Left renal cortex interstitium (tissue), 4 donors: ENCODE measurements around the gene CDC42EP3. TPM values are rescaled to one million over a fixed set of nuclear protein-coding genes. Genes with fewer than 3 reads are reported as not detected.

Experiments
- DNase-seq, 4 donors: peaks; one replicate each; pipeline ENCODE4 v3.0.0-alpha.2; 2013; ENCODE audit warnings: low read depth in 4 of 4, low spot score in 2 of 4, missing footprints in 1 of 4
- polyA plus RNA-seq, 4 donors: library from polyadenylated mRNA; unstranded; fragments of 120-200 nt; gene quantifications; one replicate each; pipeline ENCODE4 v1.2.1, GENCODE V29; 2013; ENCODE audit not compliant: insufficient read length in 4 of 4

Gene CDC42EP3
- polyA plus RNA-seq, 4 donors, result 47.4 to 64.8 (median 57.5) TPM

DNA sequence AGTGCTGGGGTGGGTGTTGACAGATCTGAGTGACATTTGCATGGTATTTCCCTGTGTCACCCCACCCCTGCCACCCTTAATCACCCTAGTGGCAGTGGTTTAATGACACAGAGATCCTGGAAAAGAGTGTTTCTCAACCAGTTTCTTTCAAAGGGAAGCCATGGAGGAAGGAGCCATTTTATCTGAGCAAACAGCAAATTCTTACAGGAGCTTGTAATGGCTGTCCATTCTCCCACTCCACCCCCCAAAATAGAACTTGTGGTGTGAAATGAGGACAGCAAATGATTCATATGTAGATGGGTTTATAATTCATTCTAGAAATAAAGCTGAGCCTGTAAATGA is 51.5 kb downstream of the CDC42EP3 start:
- DNase-seq, result no peak

DNA sequence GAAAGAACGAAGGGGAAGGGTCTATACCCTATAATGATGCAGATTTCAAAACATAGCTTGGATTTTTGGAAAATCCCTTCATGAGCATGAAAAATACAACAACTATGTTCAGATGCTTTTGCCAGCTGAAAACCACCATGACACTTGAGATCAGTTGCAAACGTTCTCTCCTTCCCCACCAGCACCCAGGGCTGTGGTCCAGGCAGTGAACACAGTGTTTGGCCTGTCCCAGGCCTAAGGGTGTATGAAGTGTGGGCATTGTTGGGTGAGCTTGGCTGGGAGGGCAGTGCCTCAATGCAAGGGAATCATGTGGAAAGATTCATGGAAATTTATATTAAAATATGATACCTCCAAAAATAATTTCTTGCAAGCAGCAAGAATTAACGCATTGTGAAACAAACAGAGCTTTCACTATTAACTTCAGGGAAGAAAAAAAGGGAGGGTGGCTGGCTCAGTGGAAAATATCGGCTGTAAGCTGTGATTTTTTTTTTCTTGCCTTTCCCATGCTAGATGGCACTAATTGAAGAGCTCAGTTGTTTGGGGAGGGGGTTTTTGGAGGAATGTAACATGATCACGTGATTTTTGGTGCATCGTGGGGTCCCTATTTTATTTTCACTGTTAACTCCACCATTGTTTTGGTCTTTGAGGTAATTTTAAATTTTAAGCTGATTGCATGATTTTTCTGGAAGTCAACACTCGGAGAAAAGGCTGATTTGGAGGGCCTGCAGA is 52.0 kb downstream of the CDC42EP3 start:
- DNase-seq, result no peak

DNA sequence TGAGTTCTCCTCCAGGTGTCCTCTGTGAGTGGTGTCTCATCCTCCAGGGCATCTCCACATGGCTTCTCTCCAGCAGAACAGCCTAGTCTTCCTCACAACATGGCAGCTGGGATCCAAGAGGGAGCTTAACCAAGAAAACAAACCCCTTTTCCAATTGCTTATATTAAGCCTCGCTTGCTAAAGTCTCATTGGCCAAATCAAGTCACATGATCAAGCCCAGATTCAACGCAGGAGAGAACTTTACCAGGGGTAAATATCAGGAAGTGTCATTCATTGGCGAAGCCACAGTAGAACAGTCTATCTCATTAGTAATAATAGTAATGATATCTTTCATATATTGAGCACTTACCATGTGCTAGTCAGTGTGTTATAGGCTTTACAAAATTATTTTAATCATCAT is 53.1 kb downstream of the CDC42EP3 start:
- DNase-seq, result no peak

DNA sequence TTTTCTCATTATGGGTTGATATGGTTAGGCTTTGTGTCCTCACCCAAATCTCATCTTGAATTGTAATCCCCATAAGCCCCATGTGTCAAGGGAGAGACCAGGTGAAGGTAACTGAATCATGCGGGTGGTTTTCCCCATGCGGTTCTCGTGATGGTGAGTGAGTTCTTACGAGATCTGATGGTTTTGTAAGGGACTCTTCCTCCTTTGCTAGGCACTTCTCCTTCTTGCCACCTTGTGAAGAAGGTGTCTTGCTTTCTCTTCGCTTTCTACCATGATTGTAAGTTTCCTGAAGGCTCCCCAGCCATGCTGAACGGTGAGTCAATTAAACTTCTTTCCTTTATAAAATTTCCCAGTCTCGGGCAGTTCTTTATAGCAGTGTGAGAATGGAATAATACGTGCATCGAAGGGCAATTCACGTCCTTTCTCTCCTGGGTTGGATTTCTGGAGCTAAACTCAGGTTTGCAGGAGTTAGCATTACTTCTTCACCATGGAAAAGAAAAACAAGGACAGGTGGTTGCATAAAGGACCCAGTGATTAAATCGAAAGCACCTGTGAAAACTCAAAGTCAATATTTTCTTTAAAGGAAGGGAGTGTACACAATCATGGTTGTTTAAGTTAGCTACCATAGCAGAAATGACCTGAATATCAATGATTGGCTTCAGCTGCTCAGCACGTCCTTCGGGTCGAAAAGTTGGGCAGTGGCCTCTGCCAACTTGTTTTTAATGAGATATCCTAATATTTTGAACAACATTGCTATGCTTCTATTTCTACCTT is 54.1 kb downstream of the CDC42EP3 start:
- DNase-seq, result no peak

DNA sequence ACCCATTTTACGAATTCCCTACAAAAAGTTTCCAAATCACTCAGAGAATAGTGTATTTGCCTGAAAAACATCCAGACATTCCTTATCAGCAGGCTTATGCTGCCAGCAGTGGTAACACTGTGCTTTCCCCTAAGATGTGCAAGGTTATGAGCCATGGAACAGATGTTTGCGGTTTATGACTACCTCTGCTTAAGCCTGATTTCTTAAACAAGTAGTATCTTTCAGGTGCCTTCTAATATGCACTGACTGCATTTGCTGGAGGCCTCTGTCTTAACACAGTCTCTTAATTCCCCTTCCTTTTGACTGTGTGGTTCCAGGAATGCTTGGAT is 54.8 kb downstream of the CDC42EP3 start:
- no peak for DNase-seq

DNA sequence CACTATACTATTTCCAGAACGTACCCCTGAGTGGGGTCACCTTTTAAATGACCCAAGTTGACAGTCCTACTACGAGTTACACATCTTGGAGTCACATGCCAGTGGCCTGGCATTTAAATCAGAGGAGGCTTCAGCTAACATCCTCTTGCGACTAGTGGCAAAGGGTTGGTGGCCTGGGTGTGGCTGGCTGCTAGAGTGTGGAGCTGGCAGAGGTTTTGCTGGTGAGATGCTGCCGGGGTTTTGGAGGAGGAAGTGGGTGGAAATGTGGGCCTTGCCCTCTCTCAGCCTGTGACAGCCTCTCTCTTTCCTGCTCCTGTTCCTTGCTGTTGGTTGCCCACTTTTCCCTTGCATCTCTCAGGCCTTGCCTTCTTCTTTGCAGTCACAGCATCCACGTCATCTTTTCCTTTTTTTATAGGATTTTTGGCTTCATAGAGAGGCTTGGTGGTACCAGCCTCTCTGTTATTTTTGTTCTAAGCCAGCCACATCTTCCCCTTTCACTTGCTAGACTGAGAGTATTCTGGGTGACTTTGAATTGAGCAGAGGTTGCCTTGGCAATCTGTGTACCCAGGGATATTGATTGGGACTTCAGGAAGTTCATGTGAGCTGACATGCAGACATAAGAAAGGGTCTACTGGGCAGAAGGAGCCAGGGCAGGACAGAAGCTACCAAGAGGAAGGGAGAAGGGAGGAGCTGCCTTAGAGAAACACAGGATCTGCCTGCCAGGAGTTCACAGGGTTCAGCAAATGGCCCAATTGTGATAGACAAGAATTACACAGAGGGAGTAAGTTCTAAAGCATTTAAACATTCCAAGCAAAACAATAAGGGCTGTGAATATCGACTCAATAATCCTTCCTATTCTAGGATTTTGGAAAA is 55.4 kb downstream of the CDC42EP3 start:
- DNase-seq, result no peak

DNA sequence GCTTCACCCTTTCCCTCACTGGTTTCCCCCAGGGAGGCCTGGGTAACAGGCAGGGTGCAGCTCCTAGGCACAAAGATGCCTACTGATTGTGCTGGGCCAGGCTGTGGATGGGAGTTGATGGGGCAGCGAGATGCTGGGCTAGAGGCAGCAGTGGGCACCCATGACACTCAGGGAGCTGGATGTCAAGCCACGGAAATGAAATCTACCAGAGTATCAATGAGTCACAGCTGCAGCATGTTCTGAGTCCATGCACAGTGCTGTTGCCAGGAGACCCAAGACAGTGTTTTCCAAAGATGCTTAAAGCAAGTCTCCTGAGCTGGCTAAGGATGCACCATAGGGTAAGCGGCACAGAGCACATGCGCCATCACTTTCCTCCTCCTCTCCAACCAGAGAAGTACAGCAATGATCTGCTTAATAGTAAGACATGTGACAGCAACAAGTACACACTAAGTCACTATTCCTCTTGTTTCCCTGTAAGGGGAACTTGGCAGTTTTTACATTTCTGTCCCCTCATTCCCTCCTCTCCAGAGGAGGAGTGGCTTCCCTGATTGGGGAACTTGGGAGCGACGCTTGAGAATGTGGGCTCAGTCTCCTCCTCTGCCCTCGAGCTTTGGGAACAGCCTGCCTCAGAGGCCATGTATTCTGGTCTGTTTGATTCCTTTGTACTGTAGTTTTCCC is 57.2 kb downstream of the CDC42EP3 start:
- no peak for DNase-seq

DNA sequence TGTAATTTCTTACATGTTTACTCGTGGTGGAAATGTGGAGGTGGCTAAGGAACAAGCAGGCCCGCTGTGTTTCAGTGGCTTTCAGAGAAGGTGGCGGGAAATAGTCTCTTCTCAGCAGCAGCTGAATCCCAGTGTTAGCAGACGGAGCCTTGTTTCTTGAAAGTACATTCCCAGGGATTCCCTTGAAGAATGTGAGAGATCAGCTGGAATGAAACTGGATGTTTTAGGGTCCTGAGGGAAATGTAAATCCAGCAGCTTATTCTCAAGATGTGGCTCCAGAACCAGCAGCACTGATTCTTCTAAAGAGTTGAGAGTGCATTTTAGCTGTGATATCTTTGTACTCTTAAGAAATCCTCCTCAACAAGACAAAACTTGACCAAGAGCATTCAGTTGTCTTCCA is 59.1 kb downstream of the CDC42EP3 start:
- no peak for DNase-seq

DNA sequence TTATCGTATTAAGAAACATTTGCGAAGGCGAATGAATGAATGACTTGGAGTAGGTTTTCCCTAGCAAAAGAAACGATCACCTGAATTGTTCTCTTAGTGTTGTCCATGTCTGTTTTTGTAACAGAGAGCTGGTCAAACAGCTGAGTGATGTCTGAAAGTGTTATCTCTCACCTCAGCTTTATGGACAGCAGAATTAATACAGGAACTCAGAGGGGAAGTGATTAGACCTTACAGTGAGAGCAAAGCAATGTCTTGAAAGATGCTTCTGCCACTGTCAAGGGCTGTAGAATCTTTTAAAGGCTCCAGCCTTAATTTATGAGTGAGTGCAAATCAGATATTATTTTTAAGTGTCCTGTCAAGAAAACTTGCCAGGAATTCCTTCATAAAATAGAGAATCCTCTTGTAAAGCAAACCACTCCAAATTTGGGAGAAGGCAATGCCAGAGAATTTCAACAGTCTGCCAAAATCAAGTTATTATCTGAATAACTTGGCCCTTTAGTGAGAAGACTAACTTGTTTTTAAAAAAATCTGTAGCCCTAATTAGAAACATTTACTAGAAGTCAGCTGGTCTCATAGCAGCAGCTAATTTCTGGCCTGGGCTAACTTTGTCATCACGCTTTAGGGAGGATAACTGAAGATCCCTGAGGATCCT is 60.7 kb downstream of the CDC42EP3 start:
- no peak for DNase-seq

DNA sequence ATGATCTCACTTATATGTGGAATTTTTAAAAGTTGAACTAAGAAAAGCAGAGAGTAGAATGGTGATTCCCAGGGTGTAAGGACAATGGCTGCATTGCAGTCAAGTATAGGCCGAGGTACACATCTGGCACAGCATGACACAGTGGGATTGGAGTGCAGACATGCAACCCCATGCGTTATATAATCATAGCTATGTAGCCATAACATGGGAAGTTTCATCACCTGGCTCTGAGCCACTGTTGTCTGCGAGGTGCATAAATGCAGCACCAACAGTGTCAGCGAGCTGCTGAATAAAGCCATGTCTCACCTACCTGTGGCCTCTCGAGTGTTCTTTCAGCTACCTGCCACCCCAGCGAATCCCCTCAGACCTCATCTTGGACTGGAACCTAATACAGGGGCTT is 61.7 kb downstream of the CDC42EP3 start:
- no peak for DNase-seq

DNA sequence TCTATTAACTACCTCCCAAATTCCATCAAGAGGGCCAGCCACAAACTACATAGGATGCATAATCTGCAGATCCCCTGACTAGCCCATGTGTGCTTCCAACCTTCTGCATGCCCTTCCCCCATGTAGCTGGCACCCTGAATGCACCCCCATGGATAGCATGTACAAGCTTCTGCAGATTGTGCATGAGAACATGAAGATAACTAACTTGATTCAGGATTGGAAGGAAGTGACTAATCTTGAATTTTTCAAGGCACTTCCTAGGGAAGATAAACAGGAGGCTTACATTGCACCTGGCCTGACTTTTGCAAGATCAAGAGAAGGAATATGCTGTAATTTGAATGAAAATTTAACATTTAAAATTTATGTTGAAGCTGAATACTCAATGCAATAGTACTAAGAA is 66.7 kb downstream of the CDC42EP3 start:
- no peak for DNase-seq

DNA sequence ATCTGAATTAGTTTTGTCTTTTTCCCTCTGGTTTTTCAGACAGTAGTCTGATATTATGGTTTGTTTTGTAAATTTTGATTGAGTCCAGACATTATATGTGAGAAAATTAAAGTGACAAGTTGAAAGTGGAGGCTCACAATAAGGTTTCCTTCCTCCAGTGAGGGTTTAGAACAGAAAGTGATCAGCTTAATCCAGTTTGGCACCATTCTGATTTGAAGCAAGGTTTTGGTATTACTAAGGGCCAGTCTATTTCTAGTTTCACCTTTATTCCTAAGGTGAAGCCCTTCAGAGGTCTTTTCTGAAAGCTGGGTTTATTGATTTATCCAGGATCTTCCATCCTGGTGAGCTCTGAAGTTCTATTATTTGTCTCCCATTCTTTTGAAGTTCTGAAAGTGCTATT is 68.7 kb downstream of the CDC42EP3 start:
- DNase-seq, result no peak

DNA sequence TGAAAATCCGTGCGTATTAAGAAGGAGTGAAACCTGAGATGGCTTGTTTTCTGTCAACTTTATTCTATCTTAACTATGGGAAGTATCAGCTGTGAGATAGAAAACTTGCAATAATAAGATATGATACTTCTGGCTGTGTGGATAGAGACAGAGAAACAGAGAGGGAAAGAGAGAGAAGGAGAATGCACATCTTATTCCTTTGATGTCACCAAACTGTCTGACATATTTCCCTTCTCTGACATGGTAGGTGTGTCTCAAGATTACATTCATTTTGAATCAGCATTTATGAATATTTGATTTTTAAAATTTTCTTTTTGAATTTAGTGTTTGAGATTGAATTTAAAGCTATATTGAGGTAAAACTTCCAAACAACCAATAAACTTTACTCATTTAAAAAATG is 69.4 kb downstream of the CDC42EP3 start:
- DNase-seq, result no peak

DNA sequence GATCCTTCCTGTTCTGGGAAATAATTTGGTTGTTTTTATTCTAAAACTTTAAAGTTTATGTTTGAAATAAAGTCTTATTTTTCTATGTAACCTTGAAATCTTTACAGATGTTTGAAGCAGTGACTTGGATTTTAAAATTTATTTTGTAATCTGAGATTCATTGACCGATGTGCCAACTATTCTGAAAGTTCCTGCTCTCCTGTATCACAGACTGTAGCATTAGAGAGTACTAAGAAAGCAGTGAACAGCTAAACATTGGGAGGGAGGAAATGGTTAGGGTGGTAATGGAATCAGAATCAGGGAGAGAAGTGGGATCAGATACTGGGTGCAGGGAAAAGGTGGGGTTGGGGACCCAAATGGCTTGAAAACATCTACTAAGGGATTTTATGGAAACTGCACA is 69.9 kb downstream of the CDC42EP3 start:
- DNase-seq, result no peak

DNA sequence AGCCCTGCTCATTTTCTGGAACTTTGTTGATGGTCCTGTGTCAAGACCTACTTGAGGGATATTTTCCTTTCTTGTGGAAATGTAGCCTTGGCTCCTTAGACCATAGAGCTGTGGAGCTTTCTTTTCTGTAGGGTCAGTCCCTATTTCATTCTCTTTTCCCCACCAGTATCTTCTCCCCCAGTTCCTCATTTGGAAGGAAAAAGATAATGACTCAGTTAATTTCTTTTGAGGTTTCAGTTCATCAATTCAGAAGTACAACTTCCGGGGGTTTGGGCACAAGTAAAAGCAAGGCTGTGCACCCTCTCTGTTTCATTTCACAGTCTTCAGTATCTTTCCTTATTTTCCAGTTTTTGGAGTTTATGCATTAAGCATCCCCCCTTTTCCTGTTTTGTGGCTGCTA is 70.7 kb downstream of the CDC42EP3 start:
- DNase-seq, result no peak

DNA sequence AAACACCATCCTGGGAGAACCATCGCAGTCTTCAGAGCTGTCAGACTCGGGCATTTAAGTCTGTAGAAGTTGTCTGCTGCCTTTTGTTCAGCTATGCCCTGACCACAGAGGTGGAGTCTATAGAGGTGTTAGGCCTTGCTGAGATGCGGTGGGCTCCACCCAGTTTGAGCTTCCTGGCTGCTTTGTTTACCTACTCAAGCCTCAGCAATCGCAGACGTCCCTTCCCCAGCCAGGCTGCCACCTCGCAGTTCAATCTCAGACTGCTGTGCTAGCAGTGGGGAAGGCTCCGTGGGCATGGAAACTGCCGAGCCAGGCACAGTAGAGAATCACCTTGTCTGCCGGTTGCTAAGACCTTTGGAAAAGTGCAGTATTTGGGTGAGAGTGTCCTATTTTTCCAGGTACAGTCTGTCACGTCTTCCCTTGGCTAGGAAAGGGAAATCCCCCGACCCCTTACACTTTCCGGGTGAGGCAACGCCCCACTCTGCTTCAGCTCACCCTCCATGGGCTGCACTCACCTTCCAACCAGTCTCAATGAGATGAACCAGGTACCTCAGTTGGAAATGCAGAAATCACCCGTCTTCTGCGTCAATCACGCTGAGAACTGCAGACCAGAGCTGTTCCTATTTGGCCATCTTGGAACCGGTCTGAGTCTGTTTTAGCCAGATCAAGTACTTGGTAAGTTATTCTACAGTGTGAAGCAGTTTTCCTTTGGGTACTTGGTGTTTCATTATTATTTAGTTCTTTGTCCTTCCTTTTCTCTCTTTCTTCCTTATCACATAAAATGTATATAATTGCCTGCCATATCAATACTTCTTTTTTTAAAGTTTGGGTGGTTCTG is 71.5 kb downstream of the CDC42EP3 start:
- DNase-seq, result no peak

DNA sequence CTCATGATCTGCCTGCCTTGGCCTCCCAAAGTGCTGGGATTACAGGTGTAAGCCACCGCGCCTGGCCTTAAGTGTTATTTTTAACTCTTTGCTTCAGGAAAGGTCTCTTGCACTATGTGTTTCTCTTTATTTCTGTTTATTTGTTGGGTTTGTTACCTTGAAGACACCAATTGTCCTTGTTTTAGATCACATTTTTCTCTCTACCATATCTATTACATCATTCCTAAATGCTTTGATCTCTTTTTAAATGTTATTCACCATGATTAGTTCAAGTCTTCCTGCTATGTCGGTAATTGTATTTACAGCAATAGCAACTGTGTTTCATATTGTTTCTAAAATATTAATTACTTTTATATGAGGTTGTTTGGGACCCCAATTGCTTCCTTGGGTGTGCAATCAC is 77.7 kb downstream of the CDC42EP3 start:
- no peak for DNase-seq

DNA sequence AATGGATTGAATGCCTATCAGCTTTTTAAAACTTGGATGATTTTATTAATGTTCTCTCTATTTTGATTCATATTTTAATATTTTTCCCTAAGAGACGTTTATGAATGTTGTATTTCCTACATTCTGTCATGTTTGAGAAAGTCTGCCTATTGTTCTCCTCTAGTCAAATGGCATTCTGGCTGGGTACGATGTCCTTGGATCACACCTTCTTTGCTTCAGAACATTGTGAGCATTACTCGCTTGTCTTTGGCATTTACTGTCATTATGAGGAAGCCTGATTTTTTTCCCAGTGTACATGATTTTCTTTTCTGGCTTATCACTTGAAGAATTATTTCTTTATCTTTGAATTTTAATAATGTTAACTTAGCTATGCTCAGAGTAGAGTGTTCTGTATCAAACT is 78.4 kb downstream of the CDC42EP3 start:
- DNase-seq, result no peak
